ENCODE data around the gene C1QTNF6.

GRCh38 chr22:37141971-37142370 is 46.1 kb downstream of the C1QTNF6 start:
- TF ChIP-seq POLR2A (IDR thresholded peaks at IDR 0.05; ENCODE audit: low read length) (peak; percentile 73), GATA1 (IDR thresholded peaks at IDR 0.05; ENCODE audit: low read depth, low read length) (no peak)
